Skeletal muscle satellite cell (primary cell): ENCODE results near the gene SIX4. TPM values are rescaled to one million over a fixed set of nuclear protein-coding genes. Genes with fewer than 3 reads are reported as not detected.

Experiments
- H3K27me3 ChIP-seq: 2 replicates; pipeline ENCODE4 v1.7.0; 2013; ENCODE audit warnings: low read length; ENCODE audit not compliant: control insufficient read depth, insufficient read depth
- H3K36me3 ChIP-seq: 2 replicates; pipeline ENCODE4 v1.7.0; 2013; ENCODE audit warnings: mild to moderate bottlenecking, control low read depth, low read length; ENCODE audit not compliant: insufficient read depth
- H3K4me1 ChIP-seq: 2 replicates; pipeline ENCODE4 v1.7.0; 2013; ENCODE audit warnings: low read length; ENCODE audit not compliant: control insufficient read depth, insufficient read depth
- H3K4me2 ChIP-seq: 2 replicates; pipeline ENCODE4 v1.7.0; 2013; ENCODE audit warnings: mild to moderate bottlenecking, low read length
- H3K4me3 ChIP-seq: 2 replicates; pipeline ENCODE4 v1.7.0; 2013; ENCODE audit warnings: low read length
- H3K9ac ChIP-seq: 2 replicates; pipeline ENCODE4 v1.7.0; 2013; ENCODE audit warnings: mild to moderate bottlenecking, low read depth, low read length, moderate library complexity
- H3K9me3 ChIP-seq: replicated peaks from 2 replicates; pipeline ENCODE4 v1.7.0; 2013; ENCODE audit warnings: mild to moderate bottlenecking, control low read depth, low read length
- total RNA-seq: library from RNA; depleted of rRNA; stranded (reverse); fragments of >200 nt; gene quantifications from 2 replicates; pipeline ENCODE4 v1.2.3, GENCODE V29; 2012; rRNA removed

Gene SIX4
- total RNA-seq: 9.1 and 10.0 TPM in 2 replicates

- H3K27me3 ChIP-seq: no peaks in the 10 kb centered on the region
- peak within 1 kb of the TSS; percentile 93 for H3K4me2 ChIP-seq
- H3K9me3 ChIP-seq: no peaks in the 10 kb centered on the region
- H3K4me1 ChIP-seq: peaks cover 19% of the 10 kb centered on the region
- peak within 1 kb of the TSS; percentile 93 for H3K4me3 ChIP-seq
- peaks cover 13% of the 10 kb centered on the region for H3K36me3 ChIP-seq
- peak within 1 kb of the TSS; percentile 89 for H3K9ac ChIP-seq
Measured at GRCh38 chr14:60723907-60724618, at the start of gene SIX4. Gene SIX4, minus strand, starts transcription at chr14:60724351. Its CDS starts 277 bp downstream, at chr14:60724074.

- Histone ChIP-seq H3K27me3 (no peaks in the 10 kb centered on the region), H3K4me3 (no peak overlapping the region), H3K4me2 (no peak overlapping the region), H3K9ac (no peak overlapping the region), H3K36me3 (no peaks in the 10 kb centered on the region), H3K9me3 (no peaks in the 10 kb centered on the region), H3K4me1 (peaks cover 42% of the 10 kb centered on the region)
Measured at GRCh38 chr14:60773558-60773957, 49.4 kb upstream of the SIX4 start.

- H3K4me3 ChIP-seq: no peak overlapping the region
- no peaks in the 10 kb centered on the region for H3K36me3 ChIP-seq
- no peak overlapping the region for H3K9ac ChIP-seq
- H3K27me3 ChIP-seq: no peaks in the 10 kb centered on the region
- H3K9me3 ChIP-seq: no peaks in the 10 kb centered on the region
- H3K4me1 ChIP-seq: peaks cover 30% of the 10 kb centered on the region
- no peak overlapping the region for H3K4me2 ChIP-seq
Measured at GRCh38 chr14:60771117-60771516, 47.0 kb upstream of the SIX4 start.

GRCh38 chr14:60768602-60769001, 44.5 kb upstream of the SIX4 start:
- no peaks in the 10 kb centered on the region for H3K9me3 ChIP-seq

GRCh38 chr14:60760644-60761364, 36.7 kb upstream of the SIX4 start:
- H3K9ac ChIP-seq: no peak overlapping the region
- no peak overlapping the region for H3K4me3 ChIP-seq
- H3K27me3 ChIP-seq: no peaks in the 10 kb centered on the region
- no peak overlapping the region for H3K4me2 ChIP-seq
- no peaks in the 10 kb centered on the region for H3K9me3 ChIP-seq
- no peaks in the 10 kb centered on the region for H3K36me3 ChIP-seq
- H3K4me1 ChIP-seq: peaks cover 41% of the 10 kb centered on the region

More at GRCh38 chr14:60768602-60769001, 44.5 kb upstream of the SIX4 start:
- H3K4me3 ChIP-seq: no peak overlapping the region
- H3K9ac ChIP-seq: no peak overlapping the region
- no peak overlapping the region for H3K4me2 ChIP-seq
- no peaks in the 10 kb centered on the region for H3K27me3 ChIP-seq
- H3K36me3 ChIP-seq: no peaks in the 10 kb centered on the region
- H3K4me1 ChIP-seq: peaks cover 5% of the 10 kb centered on the region

GRCh38 chr14:60760209-60760608, 36.1 kb upstream of the SIX4 start:
- Histone ChIP-seq H3K9ac (no peak overlapping the region), H3K4me1 (peaks cover 43% of the 10 kb centered on the region), H3K27me3 (no peaks in the 10 kb centered on the region), H3K36me3 (no peaks in the 10 kb centered on the region), H3K4me3 (no peak overlapping the region), H3K9me3 (no peaks in the 10 kb centered on the region), H3K4me2 (no peak overlapping the region)

GRCh38 chr14:60758885-60759284, 34.7 kb upstream of the SIX4 start:
- Histone ChIP-seq H3K4me3 (no peak overlapping the region), H3K27me3 (no peaks in the 10 kb centered on the region), H3K4me1 (peaks cover 43% of the 10 kb centered on the region), H3K9ac (no peak overlapping the region), H3K9me3 (no peaks in the 10 kb centered on the region), H3K4me2 (no peak overlapping the region), H3K36me3 (no peaks in the 10 kb centered on the region)

- Histone ChIP-seq H3K9ac (peak overlapping the region; percentile 68), H3K36me3 (no peaks in the 10 kb centered on the region), H3K4me3 (peak overlapping the region; percentile 39), H3K4me2 (peak overlapping the region; percentile 73), H3K27me3 (no peaks in the 10 kb centered on the region), H3K9me3 (no peaks in the 10 kb centered on the region), H3K4me1 (peaks cover 43% of the 10 kb centered on the region)
Measured at GRCh38 chr14:60757567-60758002, 33.4 kb upstream of the SIX4 start.

GRCh38 chr14:60756847-60757246, 32.7 kb upstream of the SIX4 start:
- peak overlapping the region; percentile 73 for H3K4me2 ChIP-seq

GRCh38 chr14:60753264-60754119, 29.3 kb upstream of the SIX4 start:
- Histone ChIP-seq H3K27me3 (no peaks in the 10 kb centered on the region), H3K4me3 (no peak overlapping the region), H3K4me1 (peaks cover 26% of the 10 kb centered on the region), H3K9me3 (no peaks in the 10 kb centered on the region), H3K36me3 (no peaks in the 10 kb centered on the region), H3K9ac (no peak overlapping the region), H3K4me2 (no peak overlapping the region)

More at GRCh38 chr14:60756847-60757246, 32.7 kb upstream of the SIX4 start:
- peak overlapping the region; percentile 39 for H3K4me3 ChIP-seq
- no peaks in the 10 kb centered on the region for H3K9me3 ChIP-seq
- H3K27me3 ChIP-seq: no peaks in the 10 kb centered on the region
- H3K4me1 ChIP-seq: peaks cover 43% of the 10 kb centered on the region
- no peaks in the 10 kb centered on the region for H3K36me3 ChIP-seq
- H3K9ac ChIP-seq: peak overlapping the region; percentile 68

GRCh38 chr14:60744566-60744965, 20.4 kb upstream of the SIX4 start:
- Histone ChIP-seq H3K9me3 (no peaks in the 10 kb centered on the region), H3K9ac (no peak overlapping the region), H3K4me3 (no peak overlapping the region), H3K36me3 (peaks cover 3% of the 10 kb centered on the region), H3K27me3 (no peaks in the 10 kb centered on the region), H3K4me2 (no peak overlapping the region), H3K4me1 (no peaks in the 10 kb centered on the region)
